CD4-positive, CD25-positive, alpha-beta regulatory T cell (primary cell): Measurements from ENCODE around the gene CSH1. TPM values are rescaled to one million over a fixed set of nuclear protein-coding genes. Genes with fewer than 3 reads are reported as not detected.
"Not testable (repeated sequence)": the region's sequence is repeated elsewhere in the genome, so short reads cannot be mapped to it uniquely, and the experiment has no call there.

Source experiments
- ATAC-seq, 2 donors: fragments of 150-1000 bp; cut with Tn5 transposase; one replicate each; pipeline ENCODE4 v1.10.0; 2021; ENCODE audit warnings: low read depth in 2 of 2, moderate number of reproducible peaks in 2 of 2, moderate library complexity in 1 of 2
- DNase-seq, 3 donors: peaks; one replicate each; pipeline versions ENCODE4 v3.0.0 to v3.0.0-alpha.2; 2012 to 2022; ENCODE audit warnings: mixed read lengths in 1 of 3
- H3K27ac ChIP-seq: one replicate; pipeline ENCODE4 v1.7.0; 2013; ENCODE audit warnings: mild to moderate bottlenecking, low read length; ENCODE audit not compliant: insufficient read depth, poor library complexity, severe bottlenecking
- H3K27me3 ChIP-seq: one replicate; pipeline ENCODE4 v1.7.0; 2013; ENCODE audit warnings: low read length; ENCODE audit not compliant: control insufficient read depth, insufficient read depth
- H3K36me3 ChIP-seq: one replicate; pipeline ENCODE4 v1.7.0; 2013; ENCODE audit warnings: mild to moderate bottlenecking, low read length, moderate library complexity; ENCODE audit not compliant: control insufficient read depth, insufficient read depth
- H3K4me1 ChIP-seq: 2 replicates; pipeline ENCODE4 v1.7.0; 2013; ENCODE audit warnings: mild to moderate bottlenecking, low read length; ENCODE audit not compliant: insufficient read depth, control insufficient read depth, poor library complexity, severe bottlenecking
- H3K4me3 ChIP-seq: one replicate; pipeline ENCODE4 v1.7.0; 2013; ENCODE audit warnings: low read depth, mild to moderate bottlenecking, low read length, moderate library complexity
- H3K9me3 ChIP-seq, 2 experiments: 1 replicate in 1 of 2; 2 replicates in 1 of 2; pipeline ENCODE4 v1.7.0; 2013; ENCODE audit warnings: low read length in 2 of 2, mild to moderate bottlenecking in 1 of 2, moderate library complexity in 1 of 2; ENCODE audit not compliant: control insufficient read depth in 2 of 2
- H3K27ac Mint-ChIP-seq, 3 donors: one replicate each; pipeline ENCODE4 v1.8.0; 2020 to 2022; ENCODE audit warnings: mild to moderate bottlenecking in 3 of 3, mixed read lengths in 3 of 3, moderate library complexity in 2 of 3
- H3K27me3 Mint-ChIP-seq: one replicate; pipeline ENCODE4 v1.8.0; 2022; ENCODE audit warnings: mild to moderate bottlenecking, mixed read lengths
- H3K36me3 Mint-ChIP-seq: one replicate; pipeline ENCODE4 v1.8.0; 2020; ENCODE audit warnings: mixed read lengths
- H3K4me1 Mint-ChIP-seq, 4 donors: one replicate each; pipeline ENCODE4 v1.8.0; 2020 to 2022; ENCODE audit warnings: mixed read lengths in 4 of 4, mild to moderate bottlenecking in 1 of 4
- H3K4me3 Mint-ChIP-seq, 4 donors: one replicate each; pipeline ENCODE4 v1.8.0; 2020 to 2022; ENCODE audit warnings: mild to moderate bottlenecking in 4 of 4, mixed read lengths in 4 of 4, moderate library complexity in 3 of 4
- H3K9me3 Mint-ChIP-seq, 7 donors: one replicate each; pipeline ENCODE4 v1.8.0; 2020 to 2022; ENCODE audit warnings: mixed read lengths in 7 of 7, mild to moderate bottlenecking in 3 of 7, moderate library complexity in 2 of 7
- polyA plus RNA-seq, 4 donors: library from polyadenylated mRNA; unstranded; fragments of 300-500 nt; fragmentation: Illumina TruSeq; gene quantifications; one replicate each; pipeline ENCODE4 v1.2.3, GENCODE V29; 2021
- total RNA-seq: library from RNA; stranded (reverse); gene quantifications from one replicate; pipeline ENCODE4 v1.2.3, GENCODE V29; 2022

CSH1 gene
- total and polyA plus RNA-seq, 5 donors from 2014 or later: 11.7 TPM; not detected in 4

DNA sequence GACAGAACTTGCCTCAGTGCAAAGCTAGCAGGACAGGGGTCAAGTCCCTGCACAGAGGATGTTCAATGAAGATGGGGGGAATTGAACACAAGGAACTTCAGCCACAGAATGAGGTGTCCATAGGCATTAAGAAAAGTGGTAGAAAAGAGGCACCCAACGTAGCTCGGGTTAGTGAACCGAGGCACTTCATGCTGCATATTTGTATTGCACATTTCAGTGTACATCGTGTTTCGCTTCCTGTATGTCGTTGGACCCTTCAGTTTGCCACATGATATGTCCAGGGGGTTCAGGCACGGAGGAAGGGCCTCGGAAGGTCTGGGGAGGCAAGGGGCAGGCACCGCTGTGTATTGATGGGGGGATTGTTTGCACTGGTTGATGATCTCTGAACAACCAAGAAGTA lies 18.0 kb downstream of the CSH1 start:
- not testable (repeated sequence) for H3K27ac ChIP-seq, H3K27me3 ChIP-seq, ATAC-seq, H3K4me3 Mint-ChIP-seq, H3K36me3 Mint-ChIP-seq, H3K27ac Mint-ChIP-seq, H3K9me3 ChIP-seq, H3K27me3 Mint-ChIP-seq, H3K9me3 Mint-ChIP-seq, H3K36me3 ChIP-seq, H3K4me1 Mint-ChIP-seq, DNase-seq, H3K4me3 ChIP-seq, H3K4me1 ChIP-seq

DNA sequence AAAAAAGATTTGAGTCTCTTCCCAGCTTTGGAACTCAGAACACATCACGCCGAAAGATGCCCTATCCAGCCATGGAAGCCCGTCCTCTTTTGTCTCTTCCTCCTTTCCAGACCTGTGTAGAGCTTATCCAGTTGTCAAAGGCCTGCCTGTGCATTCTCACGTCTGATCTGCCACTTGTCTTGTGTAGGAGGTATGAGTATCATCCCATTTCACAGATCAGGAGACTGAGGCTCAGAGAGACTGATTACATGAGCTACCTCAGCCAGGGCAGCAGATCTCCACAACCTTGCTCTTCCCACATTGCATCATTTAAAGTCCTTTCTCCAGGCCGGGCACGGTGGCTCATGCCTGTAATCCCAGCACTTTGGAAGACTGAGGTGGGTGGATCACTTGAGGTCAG lies 21.7 kb downstream of the CSH1 start:
- H3K27me3 ChIP-seq, DNase-seq, H3K36me3 ChIP-seq, H3K27ac ChIP-seq, ATAC-seq, H3K27me3 Mint-ChIP-seq, H3K4me1 Mint-ChIP-seq, H3K4me3 ChIP-seq, H3K9me3 ChIP-seq, H3K4me1 ChIP-seq, H3K9me3 Mint-ChIP-seq, H3K4me3 Mint-ChIP-seq, H3K36me3 Mint-ChIP-seq, H3K27ac Mint-ChIP-seq: not testable (repeated sequence)

DNA sequence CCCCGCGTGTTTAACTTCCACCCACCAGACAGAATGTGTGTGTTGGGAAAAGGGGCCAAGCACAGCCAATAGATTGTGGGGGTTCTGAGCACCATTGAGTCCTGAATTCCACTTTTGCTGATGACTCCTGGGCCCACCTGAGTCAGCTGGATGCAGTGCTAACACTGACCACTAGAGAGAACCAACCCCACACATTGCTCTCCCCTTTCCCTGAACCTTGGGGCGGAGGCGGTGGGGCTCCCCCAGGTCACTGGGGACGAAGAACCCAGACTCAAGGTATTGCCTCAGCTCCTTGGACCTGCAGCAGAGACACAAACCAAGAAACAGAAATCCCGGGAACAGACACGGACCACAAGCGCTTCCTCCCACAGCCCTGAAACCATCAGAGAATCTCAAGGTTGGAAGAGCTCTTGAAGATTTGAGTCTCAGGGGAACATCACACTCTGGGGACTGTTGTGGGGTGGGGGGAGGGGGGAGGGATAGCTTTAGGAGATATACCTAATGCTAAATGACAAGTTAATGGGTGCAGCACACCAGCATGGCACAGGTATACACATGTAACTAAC lies 22.2 kb downstream of the CSH1 start:
- H3K4me1 ChIP-seq, H3K9me3 ChIP-seq, H3K27me3 Mint-ChIP-seq, H3K36me3 ChIP-seq, DNase-seq, H3K36me3 Mint-ChIP-seq, H3K9me3 Mint-ChIP-seq, H3K4me3 Mint-ChIP-seq, H3K27ac Mint-ChIP-seq, H3K4me3 ChIP-seq, ATAC-seq, H3K27me3 ChIP-seq, H3K27ac ChIP-seq, H3K4me1 Mint-ChIP-seq: not testable (repeated sequence)

DNA sequence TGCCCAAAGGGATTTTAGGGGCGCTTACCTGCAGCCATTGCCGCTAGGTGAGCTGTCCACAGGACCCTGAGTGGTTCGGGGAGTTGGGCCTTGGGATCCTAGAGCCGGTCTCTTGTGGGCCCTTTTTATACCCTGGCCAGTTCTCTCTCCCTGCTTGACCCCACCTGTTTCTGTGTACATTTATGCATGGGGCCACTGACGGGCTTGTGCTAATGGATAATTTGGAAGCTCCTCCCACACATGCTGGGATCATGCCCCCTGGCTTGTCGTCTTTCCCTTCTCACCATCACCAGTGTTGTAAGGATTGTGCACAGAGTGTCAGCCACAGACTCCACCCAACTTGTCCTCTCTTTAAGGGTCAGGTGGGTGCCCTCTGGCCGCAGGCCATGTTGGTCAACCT lies 22.8 kb downstream of the CSH1 start, which contains the start of gene CSH2:
Gene CSH2 (minus strand): TSS at position 101 of the 400 bp plus-strand sequence. CDS start 63 bp downstream, at position 38.
- ATAC-seq, H3K4me3 Mint-ChIP-seq, H3K27ac ChIP-seq, H3K27me3 ChIP-seq, H3K36me3 ChIP-seq, H3K9me3 Mint-ChIP-seq, H3K27ac Mint-ChIP-seq, DNase-seq, H3K36me3 Mint-ChIP-seq, H3K4me1 ChIP-seq, H3K4me3 ChIP-seq, H3K4me1 Mint-ChIP-seq, H3K9me3 ChIP-seq, H3K27me3 Mint-ChIP-seq: not testable (repeated sequence)

DNA sequence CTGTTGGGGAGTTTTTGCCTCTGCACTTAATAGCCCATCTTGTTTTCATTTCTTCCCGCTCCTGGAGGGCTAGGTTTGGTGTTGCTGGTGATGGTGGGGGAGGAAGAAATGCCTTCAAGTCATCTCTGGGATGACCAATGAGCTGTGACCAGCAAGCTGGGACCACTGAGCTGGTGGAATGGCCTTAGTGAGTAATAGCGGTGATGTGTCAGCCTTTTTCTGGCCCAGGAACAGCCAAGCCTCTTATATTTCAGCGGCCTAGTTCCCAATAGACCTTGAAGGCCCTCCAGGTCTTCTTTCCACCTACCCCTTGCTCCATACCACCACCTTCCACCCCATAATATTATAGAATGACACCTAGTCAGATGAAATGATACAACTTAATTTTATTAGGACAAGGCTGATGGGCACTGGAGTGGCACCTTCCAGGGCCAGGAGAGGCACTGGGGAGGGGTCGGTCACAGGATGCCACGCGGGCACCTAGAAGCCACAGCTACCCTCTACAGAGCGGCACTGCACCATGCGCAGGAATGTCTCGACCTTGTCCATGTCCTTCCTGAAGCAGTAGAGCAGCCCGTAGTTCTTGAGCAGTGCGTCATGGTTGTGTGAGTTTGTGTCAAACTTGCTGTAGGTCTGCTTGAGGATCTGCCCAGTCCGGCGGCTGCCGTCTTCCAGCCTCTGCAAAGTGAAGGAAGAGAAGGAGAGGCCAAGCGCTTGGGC lies 24.6 kb downstream of the CSH1 start:
- not testable (repeated sequence) for H3K27me3 Mint-ChIP-seq, H3K27ac ChIP-seq, H3K36me3 ChIP-seq, H3K9me3 ChIP-seq, DNase-seq, H3K4me3 ChIP-seq, H3K4me1 ChIP-seq, H3K36me3 Mint-ChIP-seq, H3K27ac Mint-ChIP-seq, ATAC-seq, H3K4me3 Mint-ChIP-seq, H3K27me3 ChIP-seq, H3K4me1 Mint-ChIP-seq, H3K9me3 Mint-ChIP-seq

DNA sequence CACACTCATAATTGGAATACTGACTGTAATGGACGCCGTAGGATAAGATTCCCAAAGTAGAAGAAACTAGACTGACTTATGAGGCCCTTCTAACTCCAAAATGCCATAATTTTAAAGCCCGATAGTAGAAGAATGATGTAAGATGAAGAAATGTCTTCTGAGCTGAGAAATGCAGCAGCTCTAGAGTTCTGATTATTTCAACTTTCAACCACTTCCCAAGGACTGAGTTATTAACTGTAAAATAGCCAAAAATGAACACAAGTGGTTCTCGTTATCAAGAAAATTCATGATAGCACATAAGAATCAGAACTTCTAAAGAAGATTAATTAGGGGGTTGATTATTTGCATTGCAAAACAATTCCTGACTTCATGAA lies 26.1 kb downstream of the CSH1 start:
- not testable (repeated sequence) for H3K4me1 ChIP-seq, H3K36me3 ChIP-seq, H3K27me3 ChIP-seq, H3K9me3 ChIP-seq, H3K27ac Mint-ChIP-seq, ATAC-seq, H3K4me3 ChIP-seq, H3K9me3 Mint-ChIP-seq, H3K27ac ChIP-seq, H3K36me3 Mint-ChIP-seq, H3K4me3 Mint-ChIP-seq, DNase-seq
- Mint-ChIP-seq H3K4me1 (peaks cover 0 to 12% (median 6%) of the 10 kb centered on the region in 4 donors), H3K27me3 (peaks cover 11% of the 10 kb centered on the region)

DNA sequence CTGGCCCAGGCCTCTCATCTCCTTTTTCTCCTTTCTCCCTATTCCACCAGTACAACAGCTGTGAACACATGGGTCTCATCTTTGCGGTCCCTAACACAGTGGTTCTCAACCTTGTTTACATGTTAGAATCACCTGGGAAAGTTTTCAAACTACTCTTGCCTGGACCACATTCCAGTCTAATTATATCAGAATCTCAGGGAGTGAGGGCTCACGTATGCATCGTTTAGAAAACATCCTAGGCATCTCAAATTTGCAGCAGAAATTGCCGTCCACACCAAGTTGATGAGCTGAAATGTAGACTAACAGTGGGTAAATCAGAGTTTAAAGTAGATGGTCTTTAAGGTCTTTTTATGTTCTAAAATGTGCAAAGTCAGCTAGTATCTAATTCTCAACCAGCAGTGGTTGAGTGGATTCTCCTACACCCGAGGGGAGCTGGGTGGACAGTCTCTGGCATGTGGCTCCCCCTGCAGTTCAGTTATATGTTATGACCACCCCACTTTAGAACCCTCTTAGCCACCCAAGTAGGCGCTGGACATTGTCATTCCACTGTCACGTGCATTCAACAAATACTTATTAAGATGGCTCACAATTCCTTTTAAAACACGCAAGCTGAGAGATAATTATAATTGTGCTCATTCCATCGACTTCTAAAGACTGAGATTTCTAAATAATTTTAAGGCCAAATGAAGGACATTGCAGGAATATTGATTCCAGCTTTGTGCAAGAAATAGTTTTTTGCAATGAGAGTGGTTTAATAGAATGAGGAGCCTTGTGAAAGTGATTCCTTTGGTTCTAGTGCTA lies 26.7 kb downstream of the CSH1 start:
- not testable (repeated sequence) for ATAC-seq

More for the DNA sequence above, 26.7 kb downstream of the CSH1 start:
- H3K36me3 ChIP-seq, H3K27me3 ChIP-seq, H3K4me1 ChIP-seq, H3K36me3 Mint-ChIP-seq, H3K27ac Mint-ChIP-seq, H3K27ac ChIP-seq, H3K9me3 ChIP-seq, H3K4me3 Mint-ChIP-seq, H3K4me3 ChIP-seq, H3K9me3 Mint-ChIP-seq, DNase-seq: not testable (repeated sequence)
- Mint-ChIP-seq H3K27me3 (peaks cover 11% of the 10 kb centered on the region), H3K4me1 (peaks cover 0 to 12% (median 6%) of the 10 kb centered on the region in 4 donors)
